KMS-11 (cell line): ENCODE data around the gene KCNH6.

Experiments
- H2AFZ ChIP-seq: fragments of 200-600 bp; sonication (generic); 2 replicates; pipeline ENCODE4 v1.6.1; 2016; ENCODE audit warnings: antibody characterized with exemption, mixed run types, low read depth
- H3K27ac ChIP-seq: fragments of 200-600 bp; sonication (generic); 2 replicates; pipeline ENCODE4 v1.6.1; 2016; ENCODE audit warnings: mild to moderate bottlenecking, mixed run types
- H3K27me3 ChIP-seq: fragments of 200-600 bp; sonication (generic); 2 replicates; pipeline ENCODE4 v1.6.1; 2017; ENCODE audit warnings: mild to moderate bottlenecking, low read depth, mixed run types, moderate library complexity; ENCODE audit not compliant: insufficient read depth
- H3K36me3 ChIP-seq: fragments of 200-600 bp; sonication (generic); 2 replicates; pipeline ENCODE4 v1.6.1; 2017; ENCODE audit warnings: mild to moderate bottlenecking, mixed run types; ENCODE audit not compliant: insufficient read depth
- H3K4me1 ChIP-seq: fragments of 200-600 bp; sonication (generic); 2 replicates; pipeline ENCODE4 v1.6.1; 2016; ENCODE audit warnings: mild to moderate bottlenecking, low read depth, mixed run types; ENCODE audit not compliant: poor library complexity, severe bottlenecking
- H3K4me2 ChIP-seq: fragments of 200-600 bp; sonication (generic); 2 replicates; pipeline ENCODE4 v1.7.0; 2016; ENCODE audit warnings: mild to moderate bottlenecking, mixed run types
- H3K4me3 ChIP-seq: fragments of 200-600 bp; sonication (generic); IDR thresholded peaks from 2 replicates; pipeline ENCODE4 v1.6.1; 2017; ENCODE audit warnings: low read depth, low read length, mixed read lengths; ENCODE audit not compliant: insufficient read depth
- H3K79me2 ChIP-seq: fragments of 200-600 bp; sonication (generic); 2 replicates; pipeline ENCODE4 v1.6.1; 2016; ENCODE audit warnings: low read depth, mixed run types; ENCODE audit not compliant: insufficient read depth
- H3K9ac ChIP-seq: fragments of 200-600 bp; sonication (generic); 2 replicates; pipeline ENCODE4 v1.6.1; 2016; ENCODE audit warnings: mild to moderate bottlenecking, mixed run types
- H4K20me1 ChIP-seq: fragments of 200-600 bp; sonication (generic); 2 replicates; pipeline ENCODE4 v1.6.1; 2016; ENCODE audit warnings: mild to moderate bottlenecking, mixed run types; ENCODE audit not compliant: insufficient read depth
- CTCF ChIP-seq: fragments of 200-600 bp; sonication (generic); conservative IDR thresholded peaks from 2 replicates; pipeline ENCODE4 v1.6.1; 2017; ENCODE audit warnings: low read depth, mild to moderate bottlenecking, antibody characterized with exemption, low read length, moderate library complexity, mixed read lengths

KCNH6 gene

DNA sequence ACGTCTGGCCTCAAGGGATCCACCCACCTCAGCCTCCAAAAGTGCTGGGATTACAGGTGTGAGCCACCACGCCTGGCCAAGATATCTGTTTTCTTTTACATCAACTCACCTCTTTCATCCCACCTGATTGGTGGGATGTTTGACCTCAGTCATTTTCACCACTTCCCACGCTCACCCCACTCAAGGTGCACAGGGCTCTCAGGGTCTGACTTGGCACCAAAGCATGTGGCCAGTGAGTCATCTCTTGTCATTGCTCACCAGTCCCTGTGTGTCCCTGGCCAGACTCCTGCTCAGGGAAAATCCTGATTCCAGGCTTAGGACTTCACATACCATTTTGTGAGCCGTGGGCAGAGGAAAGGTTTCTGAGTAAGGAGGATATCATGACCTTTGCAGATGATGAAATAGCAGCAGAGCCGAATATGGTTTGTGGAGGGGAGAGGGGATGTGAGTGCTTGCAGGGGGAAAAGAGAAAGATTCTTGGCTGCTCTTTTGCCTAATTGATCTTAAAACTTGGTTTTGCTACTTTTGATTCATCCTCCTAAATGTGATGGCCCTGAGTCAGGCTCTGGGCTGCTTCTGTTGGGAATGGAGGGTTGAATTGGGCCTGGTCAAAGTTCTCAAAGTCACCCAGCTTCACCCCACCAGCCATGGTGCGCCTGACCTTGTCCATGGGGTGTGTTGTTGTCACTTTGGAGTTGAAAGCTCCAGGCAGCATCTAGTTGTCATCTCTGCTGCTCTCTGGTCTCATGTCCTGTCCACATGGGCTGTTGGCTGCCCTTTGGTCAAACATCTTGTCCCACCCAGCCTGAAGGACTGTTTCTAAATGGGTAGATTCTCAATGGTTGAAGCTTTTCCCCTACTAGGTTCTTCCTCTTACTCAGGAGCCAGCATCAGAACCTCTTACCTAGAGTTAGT, 6.0 kb upstream of the KCNH6 start:
- no peak overlapping the region for H3K9ac ChIP-seq
- H3K79me2 ChIP-seq: no peaks in the 10 kb centered on the region
- TF ChIP-seq CTCF: no peak
- no peak overlapping the region for H3K27ac ChIP-seq
- no peaks in the 10 kb centered on the region for H3K36me3 ChIP-seq
- H3K4me2 ChIP-seq: no peak overlapping the region
- no peak overlapping the region for H3K4me3 ChIP-seq
- H2AFZ ChIP-seq: no peak overlapping the region
- no peaks in the 10 kb centered on the region for H3K4me1 ChIP-seq
- peaks cover 48% of the 10 kb centered on the region for H3K27me3 ChIP-seq
- H4K20me1 ChIP-seq: no peaks in the 10 kb centered on the region

DNA sequence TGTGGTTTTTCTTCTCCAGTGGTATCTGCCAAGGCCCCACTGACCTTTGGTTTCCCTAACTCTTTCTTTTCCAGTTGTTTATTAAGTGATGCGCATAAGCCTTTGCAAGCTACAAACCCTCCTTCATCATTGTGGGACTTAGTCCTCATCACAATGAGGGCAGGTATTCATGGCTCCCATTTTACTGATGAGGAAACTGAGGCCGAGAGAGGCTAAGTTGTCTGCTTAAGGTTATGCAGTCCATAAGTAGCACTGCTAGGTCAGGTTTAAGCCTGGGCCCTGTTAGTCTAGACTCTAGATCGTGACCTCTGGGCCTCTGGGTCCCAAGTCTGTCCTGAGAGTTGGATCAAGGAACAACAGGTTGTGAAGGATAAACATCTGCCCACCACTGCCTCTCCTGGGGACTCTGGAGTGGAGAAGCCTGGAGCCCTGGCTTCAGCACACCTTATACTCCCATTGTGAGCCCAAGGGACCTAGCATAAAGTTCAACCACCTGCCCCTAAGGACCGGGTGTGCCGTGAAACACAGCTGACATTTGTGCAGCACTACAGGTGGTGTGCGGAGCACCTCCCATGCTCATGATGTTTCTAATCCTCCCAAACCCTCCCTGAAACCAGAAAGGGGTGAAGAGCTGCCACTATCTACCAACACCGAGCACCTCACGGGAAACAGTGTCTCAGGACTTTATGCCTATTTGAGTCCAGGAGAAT, 5.2 kb upstream of the KCNH6 start:
- Histone ChIP-seq H3K4me1 (no peaks in the 10 kb centered on the region), H3K36me3 (no peaks in the 10 kb centered on the region), H3K4me2 (no peak overlapping the region), H3K27me3 (peaks cover 42% of the 10 kb centered on the region; the same call in 1 of the 2 replicates), H3K9ac (no peak overlapping the region), H4K20me1 (no peaks in the 10 kb centered on the region), H3K79me2 (no peaks in the 10 kb centered on the region), H2AFZ (no peak overlapping the region), H3K27ac (no peak overlapping the region), H3K4me3 (no peak overlapping the region)
- TF ChIP-seq CTCF: no peak

- H3K36me3 ChIP-seq: no peaks in the 10 kb centered on the region
These were observed 3.9 kb upstream of the KCNH6 start for GRCh38 chr17:63519116-63519881.

More at GRCh38 chr17:63519116-63519881, 3.9 kb upstream of the KCNH6 start:
- no peak overlapping the region for H3K4me2 ChIP-seq
- no peaks in the 10 kb centered on the region for H3K4me1 ChIP-seq
- TF ChIP-seq CTCF: no peak
- H3K27ac ChIP-seq: no peak overlapping the region
- H4K20me1 ChIP-seq: no peaks in the 10 kb centered on the region
- H3K9ac ChIP-seq: no peak overlapping the region
- peaks cover 48% of the 10 kb centered on the region; the same call in 1 of the 2 replicates for H3K27me3 ChIP-seq
- no peak overlapping the region for H2AFZ ChIP-seq
- H3K79me2 ChIP-seq: no peaks in the 10 kb centered on the region
- H3K4me3 ChIP-seq: no peak overlapping the region
